WTC11 (cell line): ENCODE measurements around the gene SIPA1L3. TPM values are rescaled to one million over a fixed set of nuclear protein-coding genes. Genes with fewer than 3 reads are reported as not detected.
A peak's percentile ranks its signal among the peaks of the same experiment; 100 is the strongest.

Experiments used
- ATAC-seq: fragments of 200-7000 bp; cut with Tn5 transposase; 2 replicates; pipeline ENCODE4 v1.10.0; 2021; ENCODE audit warnings: mild to moderate bottlenecking, moderate library complexity
- CTCF ChIA-PET: fragments of 300-600 bp; sonication (Branson Sonifier 250); formaldehyde crosslinking; loops from one replicate; lab custom pipeline; 2021; ENCODE audit warnings: antibody characterized with exemption; lab: Charles Lee
- POLR2A ChIA-PET: fragments of 350-600 bp; sonication (Branson Sonifier 250); formaldehyde crosslinking; loops from one replicate; lab custom pipeline; 2021; ENCODE audit warnings: antibody characterized with exemption; lab: Charles Lee
- DNase-seq: peaks from one replicate; pipeline ENCODE4 v3.0.0; 2021; ENCODE audit warnings: low spot score
- H3K27ac Mint-ChIP-seq: 2 replicates; pipeline ENCODE4 v1.8.0; 2021; ENCODE audit warnings: mixed read lengths
- H3K27me3 Mint-ChIP-seq: 2 replicates; pipeline ENCODE4 v1.8.0; 2021; ENCODE audit warnings: low read depth, mild to moderate bottlenecking, moderate library complexity, mixed read lengths
- H3K36me3 Mint-ChIP-seq: 2 replicates; pipeline ENCODE4 v1.8.0; 2021; ENCODE audit warnings: mixed read lengths
- H3K4me1 Mint-ChIP-seq: 2 replicates; pipeline ENCODE4 v1.8.0; 2022; ENCODE audit warnings: mixed read lengths
- H3K4me3 Mint-ChIP-seq: 2 replicates; pipeline ENCODE4 v1.8.0; 2021; ENCODE audit warnings: mild to moderate bottlenecking, moderate library complexity, mixed read lengths
- H3K9me3 Mint-ChIP-seq: 2 replicates; pipeline ENCODE4 v1.8.0; 2021; ENCODE audit warnings: mixed read lengths
- CBFB ChIP-seq: sonication (generic); formaldehyde crosslinking; IDR thresholded peaks from 2 replicates; pipeline ENCODE4 v1.8.1; 2022; ENCODE audit warnings: mild to moderate bottlenecking, low read depth, missing genetic modification reagents
- CREB1 ChIP-seq: sonication (generic); formaldehyde crosslinking; IDR thresholded peaks from 2 replicates; pipeline ENCODE4 v1.8.0; 2023; ENCODE audit warnings: mild to moderate bottlenecking, missing genetic modification reagents
- CTCF ChIP-seq: fragments of 200-600 bp; IDR thresholded peaks from 2 replicates; pipeline ENCODE4 v1.8.0; 2022; ENCODE audit warnings: antibody characterized with exemption
- FOXK1 ChIP-seq: sonication (generic); formaldehyde crosslinking; IDR thresholded peaks from 2 replicates; pipeline ENCODE4 v1.8.0; 2022; ENCODE audit warnings: mild to moderate bottlenecking, moderate library complexity, missing genetic modification reagents
- IRF2 ChIP-seq: sonication (generic); formaldehyde crosslinking; IDR thresholded peaks from 2 replicates; pipeline ENCODE4 v1.8.0; 2022; ENCODE audit warnings: low read depth, missing genetic modification reagents, borderline replicate concordance
- JUN ChIP-seq: sonication (generic); formaldehyde crosslinking; IDR thresholded peaks from 2 replicates; pipeline ENCODE4 v1.8.0; 2023; ENCODE audit warnings: mild to moderate bottlenecking, missing genetic modification reagents
- NR1H2 ChIP-seq: sonication (generic); formaldehyde crosslinking; IDR thresholded peaks from 2 replicates; pipeline ENCODE4 v1.9.0; 2021; ENCODE audit warnings: mild to moderate bottlenecking, moderate library complexity, missing genetic modification reagents
- RELA ChIP-seq: sonication (generic); formaldehyde crosslinking; IDR thresholded peaks from 2 replicates; pipeline ENCODE4 v1.8.1; 2022; ENCODE audit warnings: missing genetic modification reagents, mild to moderate bottlenecking, borderline replicate concordance
- ZBTB21 ChIP-seq: sonication (generic); formaldehyde crosslinking; IDR thresholded peaks from 2 replicates; pipeline ENCODE4 v1.8.1; 2023; ENCODE audit warnings: mild to moderate bottlenecking, missing genetic modification reagents, borderline replicate concordance
- ZNF219 ChIP-seq: sonication (generic); formaldehyde crosslinking; IDR thresholded peaks from 2 replicates; pipeline ENCODE4 v1.8.0; 2023; ENCODE audit warnings: missing genetic modification reagents, mild to moderate bottlenecking, borderline replicate concordance
- ZNF317 ChIP-seq: sonication (generic); formaldehyde crosslinking; IDR thresholded peaks from 2 replicates; pipeline ENCODE4 v1.8.1; 2023; ENCODE audit warnings: low read depth, mild to moderate bottlenecking, moderate library complexity, missing genetic modification reagents, borderline replicate concordance
- ZNF416 ChIP-seq: fragments of 250-450 bp; sonication (Bioruptor Pico); IDR thresholded peaks from 2 replicates; pipeline ENCODE4 v1.9.0; 2021; ENCODE audit warnings: mild to moderate bottlenecking, inconsistent platforms
- ZNF532 ChIP-seq: fragments of 250-450 bp; sonication (Bioruptor Pico); IDR thresholded peaks from 2 replicates; pipeline ENCODE4 v1.9.0; 2021; ENCODE audit warnings: mild to moderate bottlenecking, borderline replicate concordance
- total RNA-seq: library from RNA; stranded (reverse); gene quantifications from 3 replicates; pipeline ENCODE4 v1.2.3, GENCODE V29; 2021
- TF ChIP-seq, protein P1 (sequence below): sonication (generic); formaldehyde crosslinking; IDR thresholded peaks from 2 replicates; pipeline ENCODE4 v1.8.0; 2023; ENCODE audit warnings: missing genetic modification reagents, mild to moderate bottlenecking, borderline replicate concordance
- TF ChIP-seq, protein P2 (sequence below): sonication (generic); formaldehyde crosslinking; IDR thresholded peaks from 2 replicates; pipeline ENCODE4 v1.8.0; 2022; ENCODE audit warnings: mild to moderate bottlenecking, missing genetic modification reagents
- TF ChIP-seq, protein P3 (sequence below): sonication (generic); formaldehyde crosslinking; IDR thresholded peaks from 2 replicates; pipeline ENCODE4 v1.8.0; 2023; ENCODE audit warnings: mild to moderate bottlenecking, missing genetic modification reagents
- TF ChIP-seq, protein P4 (sequence below): sonication (generic); formaldehyde crosslinking; IDR thresholded peaks from 2 replicates; pipeline ENCODE4 v1.8.1; 2023; ENCODE audit warnings: mild to moderate bottlenecking, moderate library complexity, missing genetic modification reagents

The SIPA1L3 gene
- total RNA-seq, 1 experiment from 2014 or later: 41.5 TPM

DNA sequence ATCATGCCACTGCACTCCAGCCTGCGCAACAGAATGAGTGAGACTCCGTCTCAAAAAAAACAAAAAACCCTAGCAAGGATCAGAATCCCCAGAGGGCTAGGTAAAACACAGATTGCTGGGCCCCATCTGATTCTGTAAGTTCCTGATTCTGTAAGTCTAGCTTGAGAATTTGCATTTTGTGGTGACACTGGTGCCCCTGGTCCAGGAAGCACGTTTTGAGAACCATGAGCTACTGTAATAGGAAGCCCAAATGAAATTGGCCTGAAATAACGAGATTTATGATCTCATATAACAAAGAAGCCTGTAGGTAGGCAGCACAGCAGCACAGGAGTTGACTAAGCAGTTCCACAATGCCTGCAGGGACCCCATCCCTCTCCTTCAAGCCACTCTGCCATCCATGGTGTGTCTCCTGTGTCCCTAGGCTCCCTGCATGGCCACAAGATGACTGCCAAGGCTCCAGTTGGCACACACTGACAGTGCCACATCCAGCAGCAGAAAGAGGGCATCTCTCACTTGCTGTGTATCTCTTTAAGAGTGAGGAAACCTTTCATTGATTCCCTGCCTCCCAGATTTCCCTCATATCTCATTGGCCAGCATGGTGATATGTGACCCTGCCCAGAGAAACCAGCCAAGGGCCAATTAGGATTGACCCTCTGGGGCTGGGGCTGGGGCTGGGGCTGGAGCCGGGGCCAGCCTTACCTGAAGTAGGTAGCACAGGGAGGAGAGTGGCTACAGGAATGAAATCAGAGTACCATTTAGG is 21.7 kb downstream of the SIPA1L3 start:
- H3K27me3 Mint-ChIP-seq: no peaks in the 10 kb centered on the region
- H3K27ac Mint-ChIP-seq: peak overlapping the region; percentile 87
- ChIA-PET CTCF (interaction anchor here (1.4 kb wide), 1 partner anchor 26 kb away, joined by 3 read pairs; no protein-coding TSS in a partner anchor), POLR2A (no interaction called here)
- peaks cover 4% of the 10 kb centered on the region for H3K9me3 Mint-ChIP-seq
- TF ChIP-seq, protein P1, sequence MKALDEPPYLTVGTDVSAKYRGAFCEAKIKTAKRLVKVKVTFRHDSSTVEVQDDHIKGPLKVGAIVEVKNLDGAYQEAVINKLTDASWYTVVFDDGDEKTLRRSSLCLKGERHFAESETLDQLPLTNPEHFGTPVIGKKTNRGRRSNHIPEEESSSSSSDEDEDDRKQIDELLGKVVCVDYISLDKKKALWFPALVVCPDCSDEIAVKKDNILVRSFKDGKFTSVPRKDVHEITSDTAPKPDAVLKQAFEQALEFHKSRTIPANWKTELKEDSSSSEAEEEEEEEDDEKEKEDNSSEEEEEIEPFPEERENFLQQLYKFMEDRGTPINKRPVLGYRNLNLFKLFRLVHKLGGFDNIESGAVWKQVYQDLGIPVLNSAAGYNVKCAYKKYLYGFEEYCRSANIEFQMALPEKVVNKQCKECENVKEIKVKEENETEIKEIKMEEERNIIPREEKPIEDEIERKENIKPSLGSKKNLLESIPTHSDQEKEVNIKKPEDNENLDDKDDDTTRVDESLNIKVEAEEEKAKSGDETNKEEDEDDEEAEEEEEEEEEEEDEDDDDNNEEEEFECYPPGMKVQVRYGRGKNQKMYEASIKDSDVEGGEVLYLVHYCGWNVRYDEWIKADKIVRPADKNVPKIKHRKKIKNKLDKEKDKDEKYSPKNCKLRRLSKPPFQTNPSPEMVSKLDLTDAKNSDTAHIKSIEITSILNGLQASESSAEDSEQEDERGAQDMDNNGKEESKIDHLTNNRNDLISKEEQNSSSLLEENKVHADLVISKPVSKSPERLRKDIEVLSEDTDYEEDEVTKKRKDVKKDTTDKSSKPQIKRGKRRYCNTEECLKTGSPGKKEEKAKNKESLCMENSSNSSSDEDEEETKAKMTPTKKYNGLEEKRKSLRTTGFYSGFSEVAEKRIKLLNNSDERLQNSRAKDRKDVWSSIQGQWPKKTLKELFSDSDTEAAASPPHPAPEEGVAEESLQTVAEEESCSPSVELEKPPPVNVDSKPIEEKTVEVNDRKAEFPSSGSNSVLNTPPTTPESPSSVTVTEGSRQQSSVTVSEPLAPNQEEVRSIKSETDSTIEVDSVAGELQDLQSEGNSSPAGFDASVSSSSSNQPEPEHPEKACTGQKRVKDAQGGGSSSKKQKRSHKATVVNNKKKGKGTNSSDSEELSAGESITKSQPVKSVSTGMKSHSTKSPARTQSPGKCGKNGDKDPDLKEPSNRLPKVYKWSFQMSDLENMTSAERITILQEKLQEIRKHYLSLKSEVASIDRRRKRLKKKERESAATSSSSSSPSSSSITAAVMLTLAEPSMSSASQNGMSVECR (CRISPR knock-in tag): no peak
- TF ChIP-seq CBFB: no peak
- no peak for TF ChIP-seq ZNF532 (CRISPR knock-in tag)
- TF ChIP-seq ZBTB21: no peak
- TF ChIP-seq, protein P2, sequence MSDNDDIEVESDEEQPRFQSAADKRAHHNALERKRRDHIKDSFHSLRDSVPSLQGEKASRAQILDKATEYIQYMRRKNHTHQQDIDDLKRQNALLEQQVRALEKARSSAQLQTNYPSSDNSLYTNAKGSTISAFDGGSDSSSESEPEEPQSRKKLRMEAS (CRISPR knock-in tag): no peak
- TF ChIP-seq IRF2 (CRISPR knock-in tag): no peak
- no peak for TF ChIP-seq NR1H2 (CRISPR knock-in tag)
- TF ChIP-seq JUN: no peak
- H3K4me3 Mint-ChIP-seq: no peak overlapping the region
- H3K36me3 Mint-ChIP-seq: peaks cover 4% of the 10 kb centered on the region
- DNase-seq (peak; percentile 47), ATAC-seq (peak; percentile 68)
- peaks cover 67% of the 10 kb centered on the region for H3K4me1 Mint-ChIP-seq

- CTCF ChIA-PET: no interaction called here
- peak; percentile 19 for ATAC-seq
- H3K4me3 Mint-ChIP-seq: no peak overlapping the region
- peaks cover 8% of the 10 kb centered on the region for H3K36me3 Mint-ChIP-seq
- H3K27me3 Mint-ChIP-seq: no peaks in the 10 kb centered on the region; the same call in 1 of the 2 replicates
- POLR2A ChIA-PET: no interaction called here
- peak overlapping the region; percentile 72 for H3K27ac Mint-ChIP-seq
- H3K9me3 Mint-ChIP-seq: peaks cover 7% of the 10 kb centered on the region
- DNase-seq: no peak
- H3K4me1 Mint-ChIP-seq: peaks cover 74% of the 10 kb centered on the region
- TF ChIP-seq, protein P3, sequence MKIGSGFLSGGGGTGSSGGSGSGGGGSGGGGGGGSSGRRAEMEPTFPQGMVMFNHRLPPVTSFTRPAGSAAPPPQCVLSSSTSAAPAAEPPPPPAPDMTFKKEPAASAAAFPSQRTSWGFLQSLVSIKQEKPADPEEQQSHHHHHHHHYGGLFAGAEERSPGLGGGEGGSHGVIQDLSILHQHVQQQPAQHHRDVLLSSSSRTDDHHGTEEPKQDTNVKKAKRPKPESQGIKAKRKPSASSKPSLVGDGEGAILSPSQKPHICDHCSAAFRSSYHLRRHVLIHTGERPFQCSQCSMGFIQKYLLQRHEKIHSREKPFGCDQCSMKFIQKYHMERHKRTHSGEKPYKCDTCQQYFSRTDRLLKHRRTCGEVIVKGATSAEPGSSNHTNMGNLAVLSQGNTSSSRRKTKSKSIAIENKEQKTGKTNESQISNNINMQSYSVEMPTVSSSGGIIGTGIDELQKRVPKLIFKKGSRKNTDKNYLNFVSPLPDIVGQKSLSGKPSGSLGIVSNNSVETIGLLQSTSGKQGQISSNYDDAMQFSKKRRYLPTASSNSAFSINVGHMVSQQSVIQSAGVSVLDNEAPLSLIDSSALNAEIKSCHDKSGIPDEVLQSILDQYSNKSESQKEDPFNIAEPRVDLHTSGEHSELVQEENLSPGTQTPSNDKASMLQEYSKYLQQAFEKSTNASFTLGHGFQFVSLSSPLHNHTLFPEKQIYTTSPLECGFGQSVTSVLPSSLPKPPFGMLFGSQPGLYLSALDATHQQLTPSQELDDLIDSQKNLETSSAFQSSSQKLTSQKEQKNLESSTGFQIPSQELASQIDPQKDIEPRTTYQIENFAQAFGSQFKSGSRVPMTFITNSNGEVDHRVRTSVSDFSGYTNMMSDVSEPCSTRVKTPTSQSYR (CRISPR knock-in tag): no peak
- no peak for TF ChIP-seq ZNF219
- TF ChIP-seq CREB1 (CRISPR knock-in tag): no peak
- no peak for TF ChIP-seq CTCF
- TF ChIP-seq ZNF317 (CRISPR knock-in tag): no peak
- no peak for TF ChIP-seq FOXK1
- no peak for TF ChIP-seq RELA (CRISPR knock-in tag)
- TF ChIP-seq, protein P4, sequence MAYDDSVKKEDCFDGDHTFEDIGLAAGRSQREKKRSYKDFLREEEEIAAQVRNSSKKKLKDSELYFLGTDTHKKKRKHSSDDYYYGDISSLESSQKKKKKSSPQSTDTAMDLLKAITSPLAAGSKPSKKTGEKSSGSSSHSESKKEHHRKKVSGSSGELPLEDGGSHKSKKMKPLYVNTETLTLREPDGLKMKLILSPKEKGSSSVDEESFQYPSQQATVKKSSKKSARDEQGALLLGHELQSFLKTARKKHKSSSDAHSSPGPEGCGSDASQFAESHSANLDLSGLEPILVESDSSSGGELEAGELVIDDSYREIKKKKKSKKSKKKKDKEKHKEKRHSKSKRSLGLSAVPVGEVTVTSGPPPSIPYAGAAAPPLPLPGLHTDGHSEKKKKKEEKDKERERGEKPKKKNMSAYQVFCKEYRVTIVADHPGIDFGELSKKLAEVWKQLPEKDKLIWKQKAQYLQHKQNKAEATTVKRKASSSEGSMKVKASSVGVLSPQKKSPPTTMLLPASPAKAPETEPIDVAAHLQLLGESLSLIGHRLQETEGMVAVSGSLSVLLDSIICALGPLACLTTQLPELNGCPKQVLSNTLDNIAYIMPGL (CRISPR knock-in tag): no peak
- TF ChIP-seq ZNF416 (CRISPR knock-in tag): no peak
Measured at GRCh38 chr19:37929355-37929923, 22.4 kb downstream of the SIPA1L3 start.
